ENCODE data around the gene CASP8. TPM values are rescaled to one million over a fixed set of nuclear protein-coding genes. Genes with fewer than 3 reads are reported as not detected.
A peak's percentile ranks its signal among the peaks of the same experiment; 100 is the strongest.

CASP8 gene
- total RNA-seq, 1 donor from 2014 or later = 3.7 TPM

DNA sequence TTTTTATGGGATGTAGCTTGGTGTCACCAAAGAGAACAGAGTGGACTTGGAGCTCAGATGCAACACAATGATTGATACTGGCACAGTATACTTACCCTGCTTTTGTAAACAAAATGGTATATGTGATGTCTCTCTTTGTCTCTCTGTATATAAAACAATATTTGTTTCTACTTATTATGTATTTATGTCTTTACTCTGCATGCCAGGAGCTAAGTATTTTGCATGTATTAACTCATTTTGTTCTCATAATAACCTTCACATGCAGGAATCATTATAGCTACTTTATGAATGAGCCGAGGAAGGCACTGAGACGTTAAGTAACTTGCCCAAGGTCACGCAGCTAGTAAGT, 27.9 kb upstream of the CASP8 start:
- peaks cover 41% of the 10 kb centered on the region for H3K4me1 ChIP-seq
- no peak for DNase-seq
- intact Hi-C loops (cut with micrococcal nuclease) = loop anchor here (5.0 kb wide), 1 partner anchor 45 kb away; no protein-coding TSS in a partner anchor
- peak overlapping the region; percentile 36 for H3K4me3 ChIP-seq
- H3K27me3 ChIP-seq (ENCODE audit: low read depth) = no peaks in the 10 kb centered on the region
- no peaks in the 10 kb centered on the region for H3K36me3 ChIP-seq
- H3K27ac ChIP-seq (replicated peaks) = peak overlapping the region; percentile 63
- TF ChIP-seq CTCF (IDR thresholded peaks at IDR 0.05; ENCODE audit: borderline replicate concordance) = peak; percentile 9
- no peaks in the 10 kb centered on the region for H3K9me3 ChIP-seq (replicated peaks)

DNA sequence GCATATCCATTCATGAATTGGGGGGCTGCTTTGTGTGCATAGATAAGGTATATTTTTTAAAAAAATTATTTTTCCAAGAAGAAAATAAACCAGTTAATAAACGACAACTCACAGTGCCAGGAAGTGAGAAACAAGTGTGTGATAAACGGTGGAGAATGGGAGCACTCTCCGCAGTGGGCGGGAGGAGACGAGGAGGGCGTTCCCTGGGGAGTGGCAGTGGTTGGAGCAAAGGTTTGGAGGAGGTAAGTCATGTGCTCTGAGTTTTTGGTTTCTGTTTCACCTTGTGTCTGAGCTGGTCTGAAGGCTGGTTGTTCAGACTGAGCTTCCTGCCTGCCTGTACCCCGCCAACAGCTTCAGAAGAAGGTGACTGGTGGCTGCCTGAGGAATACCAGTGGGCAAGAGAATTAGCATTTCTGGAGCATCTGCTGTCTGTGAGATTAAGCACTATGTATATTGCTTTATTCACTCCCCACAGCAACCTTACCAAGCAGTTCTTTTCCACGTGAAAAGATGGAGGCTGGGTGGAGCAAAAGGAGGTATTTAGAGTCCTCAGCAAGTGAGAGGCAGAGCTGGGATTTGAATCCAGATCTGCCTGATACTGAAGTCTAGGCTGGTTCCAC, 27.0 kb upstream of the CASP8 start:
- H3K4me1 ChIP-seq = peaks cover 36% of the 10 kb centered on the region

GRCh38 chr2:201233812-201234662, 26.3 kb upstream of the CASP8 start:
- Histone ChIP-seq H3K27me3 (ENCODE audit: low read depth) (no peaks in the 10 kb centered on the region), H3K27ac (replicated peaks) (peak overlapping the region; percentile 63), H3K4me3 (peak overlapping the region; percentile 44), H3K9me3 (replicated peaks) (no peaks in the 10 kb centered on the region), H3K4me1 (peaks cover 33% of the 10 kb centered on the region), H3K36me3 (no peaks in the 10 kb centered on the region)
- DNase-seq = no peak
- no peak for TF ChIP-seq CTCF (IDR thresholded peaks at IDR 0.05; ENCODE audit: borderline replicate concordance)
- intact Hi-C loops (cut with micrococcal nuclease) = loop anchor here (5.0 kb wide), 1 partner anchor 47 kb away; no protein-coding TSS in a partner anchor

More for the DNA sequence above, 27.0 kb upstream of the CASP8 start:
- intact Hi-C loops (cut with micrococcal nuclease) = loop anchor here (5.0 kb wide), 1 partner anchor 46 kb away; no protein-coding TSS in a partner anchor
- Histone ChIP-seq H3K36me3 (no peaks in the 10 kb centered on the region), H3K9me3 (replicated peaks) (no peaks in the 10 kb centered on the region), H3K4me3 (peak overlapping the region; percentile 44), H3K27me3 (ENCODE audit: low read depth) (no peaks in the 10 kb centered on the region), H3K27ac (replicated peaks) (peak overlapping the region; percentile 63)
- DNase-seq = peak; percentile 48
- no peak for TF ChIP-seq CTCF (IDR thresholded peaks at IDR 0.05; ENCODE audit: borderline replicate concordance)

DNA sequence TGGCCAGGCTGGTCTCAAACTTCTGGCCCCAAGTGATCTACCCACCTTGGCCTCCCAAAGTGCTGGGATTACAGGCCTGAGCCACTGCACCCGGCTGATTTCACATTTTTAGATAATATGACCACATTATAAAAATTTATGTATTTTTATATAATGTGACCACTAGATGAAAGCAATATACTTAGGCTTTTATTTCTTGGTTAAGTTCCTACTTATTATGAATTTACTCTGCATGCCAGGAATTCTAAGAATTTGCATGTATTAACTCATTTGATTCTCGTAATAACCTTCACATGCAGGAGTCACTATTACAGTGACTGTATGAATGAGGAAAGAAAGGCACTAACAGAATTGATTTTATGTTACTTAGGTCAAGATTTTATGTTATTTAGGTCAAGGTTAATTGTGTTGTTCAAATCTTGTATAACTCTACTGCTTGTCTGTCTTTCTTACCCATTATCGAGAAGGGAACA, 25.6 kb upstream of the CASP8 start:
- no peaks in the 10 kb centered on the region for H3K9me3 ChIP-seq (replicated peaks)
- peaks cover 34% of the 10 kb centered on the region for H3K4me1 ChIP-seq
- DNase-seq = no peak
- H3K27ac ChIP-seq (replicated peaks) = no peak overlapping the region
- no peak for TF ChIP-seq CTCF (IDR thresholded peaks at IDR 0.05; ENCODE audit: borderline replicate concordance)
- H3K36me3 ChIP-seq = no peaks in the 10 kb centered on the region
- H3K27me3 ChIP-seq (ENCODE audit: low read depth) = no peaks in the 10 kb centered on the region
- no peak overlapping the region for H3K4me3 ChIP-seq
- intact Hi-C loops (cut with micrococcal nuclease) = loop anchor here (5.0 kb wide), 1 partner anchor 47 kb away; no protein-coding TSS in a partner anchor

DNA sequence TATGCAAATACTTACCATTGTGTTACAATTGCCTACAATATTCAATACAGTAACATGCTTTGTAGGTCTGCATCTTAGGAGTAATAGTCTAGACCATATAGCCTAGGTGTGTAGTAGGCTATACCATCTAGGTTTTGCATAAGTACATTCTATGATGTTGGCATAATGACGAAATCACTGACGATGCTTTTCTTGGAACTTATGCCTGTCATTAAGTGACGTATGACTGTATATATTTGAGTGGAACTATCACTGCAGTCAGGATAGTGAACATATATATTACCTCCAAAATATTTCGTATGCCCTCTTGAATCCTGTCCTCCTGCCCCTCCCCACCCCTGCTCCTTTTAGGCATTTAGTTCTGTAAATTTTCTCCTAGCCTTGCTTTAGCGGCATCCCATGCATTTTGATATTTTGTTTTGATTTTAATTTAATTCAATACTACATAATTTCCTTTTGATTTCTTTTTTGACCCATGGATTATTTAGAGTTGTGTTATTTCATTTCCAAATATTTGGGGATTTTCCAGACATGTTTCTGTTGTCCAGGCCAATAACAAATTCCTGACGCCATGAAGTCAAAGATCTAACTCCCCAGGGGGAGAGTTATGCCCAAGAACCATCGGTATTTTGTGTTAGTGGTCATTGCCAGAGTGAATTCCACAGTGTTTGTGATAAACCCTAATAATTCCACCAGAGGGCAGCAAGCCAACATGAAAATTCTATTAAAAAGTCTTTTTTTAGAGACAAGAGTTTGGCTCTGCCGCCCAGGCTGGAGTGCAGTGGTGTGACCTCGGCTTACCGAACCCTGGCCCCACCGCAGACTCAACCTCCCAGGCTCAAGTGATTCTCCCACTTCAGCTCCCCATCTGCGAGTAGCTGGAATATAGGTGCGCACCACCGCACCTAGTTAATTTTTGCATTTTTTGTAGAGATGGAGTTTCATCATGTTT, 24.2 kb upstream of the CASP8 start:
- no peaks in the 10 kb centered on the region for H3K9me3 ChIP-seq (replicated peaks)
- peaks cover 34% of the 10 kb centered on the region for H3K4me1 ChIP-seq
- intact Hi-C loops (cut with micrococcal nuclease) = loop anchor here (2.0 kb wide), 1 partner anchor 129 kb away; no protein-coding TSS in a partner anchor
- H3K36me3 ChIP-seq = no peaks in the 10 kb centered on the region
- DNase-seq = peak; percentile 45
- H3K27ac ChIP-seq (replicated peaks) = no peak overlapping the region
- peak overlapping the region; percentile 36 for H3K4me3 ChIP-seq
- TF ChIP-seq CTCF (IDR thresholded peaks at IDR 0.05; ENCODE audit: borderline replicate concordance) = peak; percentile 76
- no peaks in the 10 kb centered on the region for H3K27me3 ChIP-seq (ENCODE audit: low read depth)

Data from left ventricle myocardium inferior (tissue), 1 donor.